ENCODE data around the gene PDE4D. TPM values are rescaled to one million over a fixed set of nuclear protein-coding genes. Genes with fewer than 3 reads are reported as not detected.
A peak's percentile ranks its signal among the peaks of the same experiment; 100 is the strongest.

PDE4D gene
- total RNA-seq, 1 donor from 2014 or later = 14.2 TPM

DNA sequence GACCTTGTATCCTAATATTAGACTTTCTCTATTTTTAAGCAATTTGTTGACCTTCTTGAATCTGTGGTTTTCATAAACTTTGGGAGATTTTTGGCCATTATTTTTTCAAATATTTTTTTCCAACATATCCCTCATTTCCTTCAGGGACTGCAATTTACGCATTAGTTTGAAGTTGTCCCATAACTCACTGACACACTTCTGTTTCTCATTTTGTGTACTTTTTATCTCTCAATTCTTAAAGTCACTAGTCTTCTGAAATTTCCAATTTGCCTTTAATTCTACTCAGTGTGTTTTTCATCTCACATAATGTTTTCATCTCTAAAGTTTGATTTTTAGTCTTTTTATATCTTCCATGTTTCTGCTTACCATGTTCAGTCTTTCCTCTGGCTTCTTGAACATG lies 953.9 kb downstream of the PDE4D start:
- TF ChIP-seq EZH2 (IDR thresholded peaks at IDR 0.05; ENCODE audit: insufficient read depth, low read length) = no peak
- TF ChIP-seq CTCF (IDR thresholded peaks at IDR 0.05; ENCODE audit: insufficient read depth, low read depth, low read length) = no peak
- Mint-ChIP-seq H3K9me3 (ENCODE audit: unreplicated experiment) (no peaks in the 10 kb centered on the region), H3K4me3 (ENCODE audit: unreplicated experiment) (no peak overlapping the region), H3K27me3 (ENCODE audit: low read depth, unreplicated experiment) (no peaks in the 10 kb centered on the region), H3K27ac (ENCODE audit: unreplicated experiment) (peak overlapping the region; percentile 23), H3K4me1 (ENCODE audit: low read depth, unreplicated experiment) (peaks cover 17% of the 10 kb centered on the region), H3K36me3 (ENCODE audit: low read depth, unreplicated experiment) (no peaks in the 10 kb centered on the region)
- Histone ChIP-seq H3K36me3 (ENCODE audit: insufficient read depth, low read length) (no peaks in the 10 kb centered on the region), H2AFZ (ENCODE audit: low read depth, low read length) (no peak overlapping the region), H3K9me3 (ENCODE audit: insufficient read depth, low read depth, low read length) (no peaks in the 10 kb centered on the region), H3K79me2 (ENCODE audit: insufficient read depth, low read length) (no peaks in the 10 kb centered on the region), H3K4me2 (ENCODE audit: low read length) (no peak overlapping the region), H3K4me1 (ENCODE audit: insufficient read depth, low read length) (peaks cover 4% of the 10 kb centered on the region), H3K27me3 (ENCODE audit: insufficient read depth, low read length) (no peaks in the 10 kb centered on the region), H3K4me3 (ENCODE audit: insufficient read depth, low read depth, low read length) (no peak overlapping the region), H4K20me1 (ENCODE audit: insufficient read depth, low read length) (no peaks in the 10 kb centered on the region), H3K9ac (ENCODE audit: low read length) (no peak overlapping the region), H3K27ac (ENCODE audit: low read depth, low read length) (no peak overlapping the region)
- no peak for DNase-seq (ENCODE audit: low read depth)
- FAIRE-seq = no peak

- Histone ChIP-seq H3K4me3 (ENCODE audit: insufficient read depth, low read depth, low read length) (no peak overlapping the region), H3K36me3 (ENCODE audit: insufficient read depth, low read length) (no peaks in the 10 kb centered on the region), H3K27me3 (ENCODE audit: insufficient read depth, low read length) (no peaks in the 10 kb centered on the region), H3K9ac (ENCODE audit: low read length) (no peak overlapping the region), H3K79me2 (ENCODE audit: insufficient read depth, low read length) (no peaks in the 10 kb centered on the region), H3K4me2 (ENCODE audit: low read length) (no peak overlapping the region), H3K9me3 (ENCODE audit: insufficient read depth, low read depth, low read length) (no peaks in the 10 kb centered on the region), H3K4me1 (ENCODE audit: insufficient read depth, low read length) (peaks cover 4% of the 10 kb centered on the region), H3K27ac (ENCODE audit: low read depth, low read length) (no peak overlapping the region), H2AFZ (ENCODE audit: low read depth, low read length) (no peak overlapping the region), H4K20me1 (ENCODE audit: insufficient read depth, low read length) (no peaks in the 10 kb centered on the region)
- no peak for TF ChIP-seq EZH2 (IDR thresholded peaks at IDR 0.05; ENCODE audit: insufficient read depth, low read length)
- TF ChIP-seq CTCF (IDR thresholded peaks at IDR 0.05; ENCODE audit: insufficient read depth, low read depth, low read length) = no peak
- Mint-ChIP-seq H3K4me3 (ENCODE audit: unreplicated experiment) (no peak overlapping the region), H3K9me3 (ENCODE audit: unreplicated experiment) (no peaks in the 10 kb centered on the region), H3K4me1 (ENCODE audit: low read depth, unreplicated experiment) (peaks cover 17% of the 10 kb centered on the region), H3K27me3 (ENCODE audit: low read depth, unreplicated experiment) (no peaks in the 10 kb centered on the region), H3K27ac (ENCODE audit: unreplicated experiment) (no peak overlapping the region), H3K36me3 (ENCODE audit: low read depth, unreplicated experiment) (no peaks in the 10 kb centered on the region)
- DNase-seq (ENCODE audit: low read depth) = no peak
- no peak for FAIRE-seq
Observed at GRCh38 chr5:58938563-58939424, 954.7 kb downstream of the PDE4D start.

Measured in astrocyte (in vitro differentiated cells and primary cell).